GM12878 (cell line): Measurements from ENCODE around the gene NBEAL1. TPM values are rescaled to one million over a fixed set of nuclear protein-coding genes. Genes with fewer than 3 reads are reported as not detected.
"Not testable (repeated sequence)": the region's sequence is repeated elsewhere in the genome, so short reads cannot be mapped to it uniquely, and the experiment has no call there.

Source experiments
- ATAC-seq: fragments of 200-7000 bp; cut with Tn5 transposase; 3 replicates; pipeline ENCODE4 v1.9.1; 2020; ENCODE audit warnings: mild to moderate bottlenecking, moderate library complexity
- BruUV-seq: library from RNA; stranded (reverse); fragments of 400-500 nt; replicated peaks from 2 replicates; lab custom pipeline; 2021; lab: Mats Ljungman, UMichigan
- CTCF ChIA-PET: fragments of 300-600 bp; sonication (Branson Sonifier 250); formaldehyde crosslinking; extraction: SDS; loops from one replicate; lab custom pipeline; 2021; ENCODE audit warnings: inconsistent platforms; lab: Yijun Ruan, JAX
- POLR2A ChIA-PET: fragments of 350-600 bp; formaldehyde crosslinking; extraction: SDS; loops from one replicate; lab custom pipeline; 2021; ENCODE audit warnings: inconsistent platforms; lab: Charles Lee
- RAD21 ChIA-PET: fragments of 300-600 bp; sonication (Branson Sonifier 250); formaldehyde crosslinking; loops from one replicate; lab custom pipeline; 2023; ENCODE audit warnings: antibody characterized with exemption; ENCODE audit not compliant: unreplicated experiment; lab: Charles Lee
- SMC1A ChIA-PET: fragments of 300-600 bp; sonication (Branson Sonifier 250); formaldehyde crosslinking; loops from one replicate; lab custom pipeline; 2023; ENCODE audit not compliant: unreplicated experiment, uncharacterized antibody; lab: Charles Lee
- DNase-seq: peaks from one replicate; pipeline ENCODE4 v3.0.0-alpha.2; 2011; ENCODE audit warnings: low read depth, low spot score
- FAIRE-seq: peaks from 3 replicates; lab custom pipeline; 2011; peaks lifted over from hg19 to GRCh38; lab: Jason Lieb, UNC
- H2AFZ ChIP-seq: 2 replicates; pipeline ENCODE4 v1.6.0; 2011; ENCODE audit warnings: low read depth, low read length, control low read depth; ENCODE audit not compliant: control insufficient read depth
- H3K27ac ChIP-seq: 2 replicates; pipeline ENCODE4 v1.5.1; 2011; ENCODE audit warnings: control low read depth; ENCODE audit not compliant: control insufficient read depth, insufficient read depth
- H3K27me3 ChIP-seq, 2 experiments: replicated peaks in 1 of 2; 2 replicates each; pipeline versions ENCODE4 v1.6.0 to v1.6.1; 2011; ENCODE audit warnings: low read length in 1 of 2; ENCODE audit not compliant: control insufficient read depth in 2 of 2, insufficient read depth in 2 of 2
- H3K36me3 ChIP-seq, 2 experiments: 2 replicates each; pipeline ENCODE4 v1.5.1; 2011; ENCODE audit warnings: low read length in 1 of 2; ENCODE audit not compliant: control insufficient read depth in 2 of 2, insufficient read depth in 2 of 2
- H3K4me1 ChIP-seq: 2 replicates; pipeline ENCODE4 v1.6.1; 2011; ENCODE audit warnings: mild to moderate bottlenecking, low read length, moderate library complexity, mixed read lengths; ENCODE audit not compliant: control insufficient read depth, insufficient read depth
- H3K4me2 ChIP-seq: 2 replicates; pipeline ENCODE4 v1.6.0; 2011; ENCODE audit warnings: control low read depth; ENCODE audit not compliant: control insufficient read depth, insufficient read depth
- H3K4me3 ChIP-seq: fragments of 200-600 bp; sonication (generic); 2 replicates; pipeline ENCODE4 v1.5.1; 2016
- H3K79me2 ChIP-seq: 2 replicates; pipeline ENCODE4 v1.6.0; 2011; ENCODE audit warnings: low read length; ENCODE audit not compliant: control insufficient read depth, insufficient read depth
- H3K9ac ChIP-seq: 2 replicates; pipeline ENCODE4 v1.8.0; 2011; ENCODE audit warnings: low read length, control low read depth, mixed read lengths; ENCODE audit not compliant: control insufficient read depth, insufficient read depth
- H3K9me3 ChIP-seq: replicated peaks from 3 replicates; pipeline ENCODE4 v1.5.1; 2011; ENCODE audit warnings: mild to moderate bottlenecking, low read length; ENCODE audit not compliant: control insufficient read depth, insufficient read depth
- H4K20me1 ChIP-seq: 2 replicates; pipeline ENCODE4 v1.6.0; 2011; ENCODE audit not compliant: control insufficient read depth, insufficient read depth
- NR2F1 ChIP-seq: fragments of 450-650 bp; conservative IDR thresholded peaks from 2 replicates; pipeline ENCODE4 v1.6.1; 2017; ENCODE audit warnings: mild to moderate bottlenecking
- RELA ChIP-seq: fragments of 450-650 bp; IDR thresholded peaks from 2 replicates; pipeline ENCODE4 v1.8.0; 2014; ENCODE audit warnings: borderline replicate concordance; ENCODE audit not compliant: partially characterized antibody
- SMAD1 ChIP-seq: fragments of 450-650 bp; IDR thresholded peaks from 2 replicates; pipeline ENCODE4 v1.6.1; 2018; ENCODE audit warnings: mild to moderate bottlenecking, low read depth; ENCODE audit not compliant: partially characterized antibody
- TARDBP ChIP-seq: IDR thresholded peaks from 2 replicates; pipeline ENCODE4 v1.6.1; 2016; ENCODE audit warnings: borderline replicate concordance
- ZBTB4 ChIP-seq: fragments of 450-650 bp; formaldehyde crosslinking; IDR thresholded peaks from 2 replicates; pipeline ENCODE4 v1.4.0; 2022; ENCODE audit warnings: mild to moderate bottlenecking, moderate library complexity
- WGBS: methylation state at CpG from one replicate; pipeline ENCODE4 v1.1.6; 2016; ENCODE audit warnings: low lambda C conversion rate; ENCODE audit not compliant: insufficient replicate concordance, insufficient coverage; ENCODE audit errors: missing lambda C conversion rate; 5-methylcytosine and 5-hydroxymethylcytosine counted together
- in situ Hi-C: fragments of 300-500 bp; cut with MboI; formaldehyde crosslinking; loops from 9 replicates; pipeline ENCODE4 v1.14.3; 2018; ENCODE audit warnings: mixed read lengths
- intact Hi-C: fragments of 100-400 bp; cut with micrococcal nuclease; formaldehyde crosslinking; loops from one replicate; pipeline ENCODE4 v1.14.2; 2022; ENCODE audit not compliant: unreplicated experiment
- polyA plus RNA-seq, 11 experiments: library from polyadenylated mRNA; depleted of rRNA in 4 of 11; unstranded in 6 of 11; stranded (reverse) in 5 of 11; fragments of >200 nt; fragmentation: Nextera tagmentation in 4 of 11; fragmentation: Illumina TruSeq in 1 of 11; extraction: Ambion mirVana in 4 of 11; extraction: Trizol in 1 of 11; gene quantifications; 1 replicate in 1 of 11; 2 replicates in 10 of 11; pipeline versions ENCODE4 v1.2.1 to v1.2.3, GENCODE V29; 2011 to 2016; ENCODE audit warnings: inconsistent platforms in 2 of 11, missing spikeins in 2 of 11, low read depth in 1 of 11
- total RNA-seq, 4 experiments: library from RNA; depleted of rRNA in 3 of 4; stranded (reverse); fragments of >200 nt in 3 of 4; fragmentation: Illumina TruSeq in 1 of 4; extraction: Trizol in 1 of 4; gene quantifications; 2 replicates each; pipeline versions ENCODE4 v1.2.1 to v1.2.3, GENCODE V29; 2013 to 2021
- TF ChIP-seq, protein P1 (sequence below): fragments of 450-650 bp; IDR thresholded peaks from 2 replicates; pipeline ENCODE4 v1.6.1; 2014; ENCODE audit warnings: mild to moderate bottlenecking

Gene NBEAL1
- total and polyA plus RNA-seq, 10 of the 15 experiments (the other 5 are each of a cell fraction or from before 2014, with no cell fraction given) = 1.9 to 16.1 (median 7.2) TPM

GRCh38 chr2:203112342-203112741, 97.7 kb downstream of the NBEAL1 start:
- FAIRE-seq = no peak
- Histone ChIP-seq H3K27ac (no peak overlapping the region), H4K20me1 (no peaks in the 10 kb centered on the region), H3K27me3 (no peaks in the 10 kb centered on the region), H2AFZ (no peak overlapping the region), H3K79me2 (no peaks in the 10 kb centered on the region), H3K4me2 (no peak overlapping the region), H3K36me3 (peaks cover 0 to 4% of the 10 kb centered on the region in 2 experiments; a peak in 1 of 4 replicates), H3K4me1 (no peaks in the 10 kb centered on the region), H3K9me3 (no peaks in the 10 kb centered on the region), H3K9ac (no peak overlapping the region), H3K4me3 (no peak overlapping the region)
- TF ChIP-seq TARDBP = no peak
- TF ChIP-seq, protein P1, sequence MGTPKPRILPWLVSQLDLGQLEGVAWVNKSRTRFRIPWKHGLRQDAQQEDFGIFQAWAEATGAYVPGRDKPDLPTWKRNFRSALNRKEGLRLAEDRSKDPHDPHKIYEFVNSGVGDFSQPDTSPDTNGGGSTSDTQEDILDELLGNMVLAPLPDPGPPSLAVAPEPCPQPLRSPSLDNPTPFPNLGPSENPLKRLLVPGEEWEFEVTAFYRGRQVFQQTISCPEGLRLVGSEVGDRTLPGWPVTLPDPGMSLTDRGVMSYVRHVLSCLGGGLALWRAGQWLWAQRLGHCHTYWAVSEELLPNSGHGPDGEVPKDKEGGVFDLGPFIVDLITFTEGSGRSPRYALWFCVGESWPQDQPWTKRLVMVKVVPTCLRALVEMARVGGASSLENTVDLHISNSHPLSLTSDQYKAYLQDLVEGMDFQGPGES = no peak
- no peak for TF ChIP-seq ZBTB4 (CRISPR knock-in tag)
- no peak for TF ChIP-seq RELA
- TF ChIP-seq SMAD1 = no peak
- no peak for TF ChIP-seq NR2F1
- no TSS peak for BruUV-seq
- WGBS = 95% methylated on average over 2 of the region's 2 CpGs
- DNase-seq = no peak
- ATAC-seq = no peak
- RAD21 ChIA-PET = interaction anchor here (0.6 kb wide), 1 partner anchor 1382 kb away, joined by 3 read pairs; no protein-coding TSS in a partner anchor
- intact Hi-C loops (no loop called here), in situ Hi-C loops (no loop called here)
- CTCF ChIA-PET = no interaction called here
- POLR2A ChIA-PET = no interaction called here
- SMC1A ChIA-PET = interaction anchor here (0.6 to 1.4 kb wide), 3 partner anchors 19 to 314 kb away, joined by 3 read pairs; no protein-coding TSS in a partner anchor

DNA sequence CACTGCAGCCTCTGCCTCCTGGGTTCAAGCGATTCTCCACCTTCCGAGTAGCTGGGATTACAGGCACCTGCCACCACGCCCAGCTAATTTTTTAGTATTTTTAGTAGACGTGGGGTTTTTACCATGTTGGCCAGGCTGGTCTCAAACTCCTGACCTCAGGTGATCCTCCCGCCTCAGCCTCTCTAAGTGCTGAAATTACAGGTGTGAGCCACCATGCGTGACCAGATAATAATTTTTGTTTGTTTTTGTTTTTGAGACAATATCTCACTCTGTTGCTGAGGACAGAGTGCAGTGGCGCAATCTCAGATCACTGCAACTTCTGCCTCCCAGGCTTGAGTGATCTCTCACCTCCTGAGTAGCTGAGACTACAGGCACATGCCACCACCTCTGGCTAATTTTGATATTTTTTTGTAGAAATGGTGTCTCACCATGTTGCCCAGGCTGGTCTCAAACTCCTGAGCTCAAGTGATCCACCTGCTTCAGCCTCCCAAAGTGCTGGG, 100.6 kb downstream of the NBEAL1 start:
- BruUV-seq, H3K27me3 ChIP-seq, H3K4me3 ChIP-seq, H2AFZ ChIP-seq, DNase-seq, H3K9me3 ChIP-seq, H3K4me1 ChIP-seq, H3K27ac ChIP-seq, H3K36me3 ChIP-seq, H3K4me2 ChIP-seq, POLR2A ChIA-PET, intact Hi-C loops, in situ Hi-C loops, FAIRE-seq, H3K9ac ChIP-seq, H4K20me1 ChIP-seq, H3K79me2 ChIP-seq, ATAC-seq: not testable (repeated sequence)
- ChIA-PET RAD21 (interaction anchor here (0.7 kb wide), 1 partner anchor 527 kb away, joined by 5 read pairs; no protein-coding TSS in a partner anchor), SMC1A (interaction anchor here (1.2 kb wide), 1 partner anchor 12 kb away, joined by 3 read pairs; no protein-coding TSS in a partner anchor), CTCF (interaction anchor here (0.7 to 1.2 kb wide), 3 partner anchors 13 to 20 kb away, joined by 3 read pairs; no protein-coding TSS in a partner anchor)
- 94% methylated on average over 7 of the region's 7 CpGs for WGBS
